LoVo (cell line): ENCODE data around the gene WASF3.
A peak's percentile ranks its signal among the peaks of the same experiment; 100 is the strongest.

Source experiments
- DNase-seq: peaks from one replicate; pipeline ENCODE4 v3.0.0-alpha.2; 2016; ENCODE audit warnings: low spot score

WASF3 gene

GRCh38 chr13:26685606-26686005, 128.1 kb downstream of the WASF3 start:
- no peak for DNase-seq

GRCh38 chr13:26686285-26686684, 128.8 kb downstream of the WASF3 start:
- no peak for DNase-seq

GRCh38 chr13:26688286-26688685, 130.8 kb downstream of the WASF3 start:
- DNase-seq = no peak

GRCh38 chr13:26688980-26689379, 131.5 kb downstream of the WASF3 start:
- no peak for DNase-seq

GRCh38 chr13:26693749-26694463, 136.4 kb downstream of the WASF3 start:
- DNase-seq = no peak

- no peak for DNase-seq
Observed at GRCh38 chr13:26694609-26695359, 137.3 kb downstream of the WASF3 start.

- DNase-seq = no peak
Observed at GRCh38 chr13:26695360-26695705, 137.8 kb downstream of the WASF3 start.

- no peak for DNase-seq
Observed at GRCh38 chr13:26695891-26696311, 138.4 kb downstream of the WASF3 start.

- DNase-seq = no peak
Observed at GRCh38 chr13:26697069-26697955, 139.8 kb downstream of the WASF3 start.

GRCh38 chr13:26698392-26699196, 141.1 kb downstream of the WASF3 start:
- peak; percentile 81 for DNase-seq

GRCh38 chr13:26699197-26699490, 141.7 kb downstream of the WASF3 start:
- DNase-seq = no peak

- DNase-seq = no peak
Observed at GRCh38 chr13:26705536-26705935, 148.1 kb downstream of the WASF3 start.

- no peak for DNase-seq
Observed at GRCh38 chr13:26706381-26706780, 148.9 kb downstream of the WASF3 start.

- DNase-seq = peak; percentile 40
Observed at GRCh38 chr13:26707122-26708006, 149.9 kb downstream of the WASF3 start.

GRCh38 chr13:26708007-26708297, 150.5 kb downstream of the WASF3 start:
- no peak for DNase-seq

GRCh38 chr13:26709461-26709860, 152.0 kb downstream of the WASF3 start:
- no peak for DNase-seq

GRCh38 chr13:26710166-26710565, 152.7 kb downstream of the WASF3 start:
- no peak for DNase-seq

- no peak for DNase-seq
Observed at GRCh38 chr13:26711211-26711610, 153.7 kb downstream of the WASF3 start.

- DNase-seq = no peak
Observed at GRCh38 chr13:26713341-26713740, 155.9 kb downstream of the WASF3 start.

GRCh38 chr13:26716984-26717383, 159.5 kb downstream of the WASF3 start:
- no peak for DNase-seq

GRCh38 chr13:26718146-26718545, 160.7 kb downstream of the WASF3 start:
- DNase-seq = no peak
